GM18505 (cell line): ENCODE measurements around the gene CHCHD4.

Source experiments
- ATAC-seq: cut with Tn5 transposase; IDR thresholded peaks from one replicate; pipeline ENCODE4 v1.9.1; 2021; ENCODE audit not compliant: unreplicated experiment
- POLR2A ChIP-seq: IDR thresholded peaks from 4 replicates; pipeline ENCODE4 v1.6.1; 2011; ENCODE audit warnings: borderline replicate concordance; ENCODE audit not compliant: insufficient read depth, insufficient read length; ENCODE audit errors: extremely low read depth

CHCHD4 gene

DNA sequence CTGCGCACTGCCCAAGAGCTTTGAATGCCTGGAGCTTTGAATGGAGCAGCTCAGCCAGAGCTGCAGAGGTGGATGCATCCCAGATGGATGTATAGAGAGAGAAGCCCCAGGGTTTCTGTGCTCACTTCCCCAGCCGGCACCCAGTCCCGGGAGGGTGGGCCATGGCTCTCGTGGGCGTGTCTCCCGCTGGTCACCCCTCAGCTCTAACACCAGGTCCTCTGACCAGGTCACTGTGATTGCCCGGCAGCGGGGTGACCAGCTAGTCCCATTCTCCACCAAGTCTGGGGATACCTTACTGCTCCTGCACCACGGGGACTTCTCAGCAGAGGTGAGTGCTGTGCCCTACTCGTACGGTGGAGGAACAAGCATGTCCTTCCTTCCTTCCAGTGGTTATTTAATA lies 10.9 kb upstream of the CHCHD4 start:
- TF ChIP-seq POLR2A = no peak
- no peak for ATAC-seq

DNA sequence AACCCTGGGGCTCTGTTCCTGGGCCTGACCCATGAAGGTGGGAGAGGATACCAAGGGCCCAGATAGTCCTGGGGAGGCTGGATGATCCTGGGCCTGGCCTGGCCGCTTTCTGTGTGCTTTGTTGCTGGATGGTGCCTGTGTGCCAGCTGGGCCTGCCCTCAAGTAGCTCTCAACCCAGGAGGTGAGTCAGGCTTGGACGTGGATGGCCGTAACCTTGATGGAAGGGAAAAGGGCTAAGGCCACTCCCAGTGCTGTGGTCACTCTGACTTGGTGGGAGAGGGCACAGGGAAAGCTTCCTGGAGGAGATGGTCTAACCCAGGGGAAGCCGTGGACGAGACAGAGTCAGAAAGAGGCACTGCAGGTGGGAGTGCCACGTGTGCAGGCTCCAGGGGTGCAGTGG lies 9.6 kb upstream of the CHCHD4 start:
- TF ChIP-seq POLR2A = no peak
- ATAC-seq = no peak

DNA sequence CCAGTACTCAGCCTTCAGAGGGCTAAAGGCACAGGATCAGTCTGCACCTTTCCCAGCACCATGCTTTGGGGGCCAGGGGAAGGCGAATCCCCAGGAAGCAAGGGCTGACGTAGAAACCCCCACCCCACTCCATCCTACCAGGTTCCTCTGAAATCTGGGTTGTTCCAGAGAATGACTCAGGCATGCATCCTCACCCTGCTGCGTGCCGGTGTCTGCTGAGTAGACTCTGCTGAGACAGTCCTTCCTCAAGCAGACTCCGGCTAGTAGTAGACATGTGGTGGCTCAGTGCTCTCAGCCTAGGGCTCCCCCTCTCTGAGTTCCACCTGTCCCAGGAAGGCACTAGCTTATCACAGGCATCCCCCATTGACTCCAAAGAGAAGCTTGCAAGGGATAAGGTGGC lies 9.2 kb upstream of the CHCHD4 start:
- no peak for TF ChIP-seq POLR2A
- no peak for ATAC-seq

DNA sequence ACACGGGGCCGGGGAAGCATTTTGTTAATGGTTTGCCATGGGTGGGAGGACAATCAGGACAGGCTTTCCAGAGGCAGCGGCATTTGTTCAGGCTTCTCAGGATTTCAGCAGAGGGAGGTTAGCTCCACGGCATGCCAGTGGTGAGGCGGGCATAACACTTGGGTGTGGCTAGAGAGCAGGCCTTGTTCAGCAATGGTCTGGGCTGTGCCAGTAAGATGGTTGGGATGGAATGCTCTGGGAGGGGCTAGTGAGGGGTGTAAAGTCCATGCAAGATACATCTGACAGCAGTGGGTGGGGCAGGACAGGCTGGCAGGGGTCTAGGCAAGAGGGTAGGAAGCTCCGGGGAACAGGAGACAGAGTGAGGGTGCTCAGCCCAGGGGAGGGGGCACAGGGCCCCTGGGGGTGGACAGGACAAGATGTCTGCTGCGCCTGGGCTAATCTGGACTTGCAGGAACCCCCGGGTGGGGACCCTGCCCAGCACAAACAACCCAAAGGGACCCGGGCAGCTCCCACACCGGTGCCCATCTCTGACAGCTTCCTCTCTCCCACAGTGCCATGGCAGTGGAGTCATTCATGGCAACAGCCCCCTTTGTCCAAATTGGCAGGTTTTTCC lies 8.6 kb upstream of the CHCHD4 start:
- TF ChIP-seq POLR2A = no peak
- no peak for ATAC-seq

DNA sequence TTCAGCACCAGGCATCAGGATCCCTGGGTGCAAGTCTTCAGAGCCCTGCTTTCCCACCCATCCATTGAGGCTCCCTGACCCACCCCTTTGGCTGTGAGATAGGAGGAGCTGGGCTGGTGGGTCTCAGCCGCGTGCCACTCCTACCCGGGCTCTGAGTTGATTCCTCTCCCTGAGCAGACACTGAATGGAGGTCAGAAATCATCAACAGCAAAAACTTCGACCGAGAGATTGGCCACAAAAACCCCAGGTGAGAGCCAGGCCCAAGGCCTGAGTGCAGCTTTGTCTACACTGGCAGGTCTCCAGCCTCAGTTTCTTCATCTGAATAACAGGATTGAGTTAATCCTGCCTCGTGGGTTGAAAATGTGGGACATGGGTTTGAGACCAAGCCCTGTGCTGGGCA lies 8.0 kb upstream of the CHCHD4 start:
- no peak for ATAC-seq

DNA sequence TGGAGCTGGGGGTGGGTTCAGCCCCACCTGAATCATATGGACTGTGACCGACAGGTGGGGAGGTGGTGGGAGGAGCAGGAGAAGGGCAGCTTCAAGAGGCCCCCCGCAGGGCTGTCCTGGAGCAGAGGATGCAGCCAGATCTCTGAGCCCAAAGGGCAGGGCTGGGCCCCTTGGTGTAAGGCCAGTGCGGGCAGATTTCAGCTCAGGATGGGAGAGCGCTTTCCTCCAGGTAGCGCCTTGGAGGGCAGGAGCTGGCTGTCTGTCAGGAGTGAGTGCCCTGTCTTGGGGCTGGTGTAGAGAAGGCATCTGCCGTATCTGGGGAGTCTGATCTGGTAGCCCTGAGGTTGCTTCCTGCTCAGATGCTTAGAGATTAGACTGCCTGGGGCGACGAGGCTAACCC lies 7.5 kb upstream of the CHCHD4 start:
- TF ChIP-seq POLR2A = no peak

More for the DNA sequence above, 8.0 kb upstream of the CHCHD4 start:
- TF ChIP-seq POLR2A = no peak

DNA sequence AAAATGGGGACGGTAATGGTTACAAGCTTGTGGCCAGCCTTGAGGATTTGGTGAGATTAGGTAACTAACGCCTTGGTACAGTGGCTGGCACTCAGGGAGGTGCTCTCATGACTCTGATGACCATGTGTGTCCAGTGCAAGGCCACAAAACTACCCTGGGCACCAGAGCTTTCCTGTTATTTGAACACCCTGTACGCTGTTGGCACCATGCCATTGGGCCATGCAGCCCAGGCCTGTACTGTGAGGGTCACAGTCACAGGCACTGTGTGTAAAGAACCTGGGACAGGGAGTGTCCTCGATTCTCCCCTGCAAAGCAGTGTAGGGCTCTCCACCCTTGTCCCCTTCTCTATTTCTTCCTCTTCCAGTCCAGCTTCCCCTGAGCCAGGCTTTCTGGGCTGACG lies 6.5 kb upstream of the CHCHD4 start:
- no peak for ATAC-seq
- TF ChIP-seq POLR2A = no peak

More for the DNA sequence above, 7.5 kb upstream of the CHCHD4 start:
- ATAC-seq = no peak

DNA sequence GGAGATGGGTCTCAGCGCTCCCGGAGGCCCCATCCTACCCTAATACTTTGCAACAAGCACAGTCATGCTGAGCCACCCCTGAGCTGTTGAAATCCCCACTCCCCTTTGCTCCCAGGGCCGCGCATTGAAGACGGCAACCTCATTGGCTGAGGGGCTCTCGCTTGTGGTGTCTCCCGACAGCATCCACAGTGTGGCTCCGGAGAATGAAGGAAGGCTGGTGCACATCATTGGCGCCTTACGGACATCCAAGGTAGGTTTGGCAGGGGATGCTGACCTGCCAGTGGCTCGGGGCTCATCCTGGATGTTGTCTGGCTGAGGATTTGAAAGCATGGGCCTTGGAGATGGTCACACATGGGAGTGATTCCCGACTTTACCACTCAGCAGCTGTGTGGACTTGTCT lies 6.0 kb upstream of the CHCHD4 start:
- no peak for ATAC-seq
- TF ChIP-seq POLR2A = no peak

DNA sequence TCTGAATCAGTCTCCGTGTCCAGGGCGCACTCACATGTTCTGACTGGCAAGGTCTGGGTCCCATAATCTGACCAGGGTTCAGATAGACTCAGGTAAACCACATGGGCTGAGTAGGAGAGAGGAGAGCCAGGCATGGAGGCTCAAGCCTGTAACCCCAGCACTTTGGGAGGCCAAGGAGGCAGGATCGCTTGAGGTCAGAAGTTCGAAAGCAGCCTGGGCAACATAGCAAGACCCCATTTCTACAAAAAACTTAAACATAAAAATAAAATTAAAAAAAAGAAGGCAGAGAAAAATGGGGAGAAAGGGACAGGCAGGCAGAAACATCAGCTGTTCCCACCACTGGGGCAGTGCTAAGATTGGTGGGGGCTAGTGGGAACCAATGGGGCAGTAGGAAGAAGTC lies 5.6 kb upstream of the CHCHD4 start:
- no peak for TF ChIP-seq POLR2A
- ATAC-seq = no peak

DNA sequence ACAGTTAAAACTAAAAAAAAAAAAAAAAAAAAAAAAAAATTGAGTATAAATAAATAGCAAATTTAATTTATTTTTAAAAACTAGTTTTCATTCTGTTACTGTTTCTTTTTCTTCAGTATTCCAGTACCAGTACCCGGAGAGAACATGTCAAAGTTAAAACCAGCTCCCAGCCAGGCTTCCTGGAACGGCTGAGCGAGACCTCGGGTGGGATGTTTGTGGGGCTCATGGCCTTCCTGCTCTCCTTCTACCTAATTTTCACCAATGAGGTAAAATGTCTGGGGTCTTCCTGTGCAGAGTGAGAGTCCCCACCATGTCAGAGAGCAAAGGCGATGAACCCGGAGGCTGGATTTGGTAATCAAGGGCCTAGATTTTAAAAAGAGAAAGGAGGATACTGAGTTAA lies 4.6 kb upstream of the CHCHD4 start:
- TF ChIP-seq POLR2A = no peak
- no peak for ATAC-seq

DNA sequence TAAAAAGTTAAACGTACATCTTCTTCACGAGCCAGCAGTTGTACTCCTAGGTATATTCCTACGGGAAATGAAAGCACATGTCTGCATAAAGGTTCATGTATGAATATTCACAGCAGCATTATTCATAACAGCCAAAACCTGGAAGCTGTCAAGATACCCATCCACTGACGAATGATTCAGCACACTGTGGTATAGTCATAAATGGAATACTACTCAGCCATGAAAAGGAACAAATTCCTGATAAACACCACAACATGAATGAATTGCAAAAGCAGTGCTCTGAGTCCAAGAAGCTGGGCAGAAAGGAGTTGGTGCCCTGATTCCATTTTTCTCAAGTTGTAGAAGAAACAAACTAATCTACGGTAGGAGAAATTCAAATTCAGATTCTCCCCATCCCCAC lies 4.1 kb upstream of the CHCHD4 start:
- no peak for ATAC-seq

DNA sequence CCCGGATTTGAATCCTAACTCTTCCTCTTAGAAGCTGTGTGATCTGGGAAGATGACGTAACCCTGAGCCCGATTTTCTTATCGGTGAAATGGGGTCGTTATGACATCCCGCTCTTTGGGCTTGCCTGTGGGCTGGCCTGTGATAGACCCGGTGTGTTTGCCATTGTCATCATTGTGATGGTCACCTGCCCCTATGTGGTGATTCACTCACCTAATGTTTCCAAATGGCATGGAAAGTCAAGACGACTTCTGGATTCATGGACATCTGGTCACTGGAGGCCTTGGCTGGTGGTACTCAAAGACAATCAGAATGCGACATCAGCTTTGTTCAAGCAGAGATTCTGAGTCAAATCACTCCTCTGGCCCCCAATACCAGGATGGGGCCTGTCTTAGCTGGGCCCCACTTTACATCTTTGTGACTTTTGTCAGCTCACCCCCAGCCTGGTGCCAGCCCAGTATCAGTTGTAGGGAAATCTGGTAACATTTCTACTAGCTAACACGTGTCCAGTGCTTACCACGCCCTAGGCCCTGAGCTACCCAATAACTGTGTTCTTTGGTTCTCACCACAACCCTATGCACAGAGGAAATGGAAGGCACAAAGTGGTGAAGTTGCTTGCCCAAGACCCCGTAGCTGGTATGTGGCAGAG lies 3.0 kb upstream of the CHCHD4 start:
- TF ChIP-seq POLR2A = no peak
- no peak for ATAC-seq

More for the DNA sequence above, 4.1 kb upstream of the CHCHD4 start:
- no peak for TF ChIP-seq POLR2A

DNA sequence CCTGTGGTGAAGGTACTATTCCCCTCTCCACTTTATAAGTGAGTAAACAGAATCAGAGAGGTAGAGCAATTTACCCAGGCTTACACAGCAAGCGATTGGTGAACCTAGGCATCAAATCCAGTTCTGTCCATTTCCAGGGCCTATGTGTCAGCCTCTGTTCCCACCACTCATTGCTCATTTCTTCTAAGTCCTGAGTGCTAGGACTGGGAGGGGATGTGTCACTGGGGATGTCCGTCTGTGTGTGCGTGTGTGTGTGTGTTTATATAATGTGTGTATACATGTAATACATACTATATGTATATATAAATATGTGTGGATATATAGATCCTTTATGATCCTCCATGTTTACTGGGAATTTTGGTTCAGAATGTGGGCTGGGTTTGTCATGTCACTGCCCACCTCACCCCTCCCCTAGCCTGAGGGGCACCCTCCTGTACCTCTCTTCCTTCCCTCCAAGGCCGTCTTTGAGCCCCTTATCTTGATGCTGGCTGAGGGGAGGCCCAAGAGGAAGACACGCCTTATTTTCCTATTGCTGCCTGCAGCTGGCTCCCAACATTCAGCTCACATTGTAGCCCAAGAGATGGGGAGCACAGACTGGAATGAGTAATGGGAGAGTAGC lies 2.3 kb upstream of the CHCHD4 start:
- no peak for ATAC-seq
- no peak for TF ChIP-seq POLR2A

DNA sequence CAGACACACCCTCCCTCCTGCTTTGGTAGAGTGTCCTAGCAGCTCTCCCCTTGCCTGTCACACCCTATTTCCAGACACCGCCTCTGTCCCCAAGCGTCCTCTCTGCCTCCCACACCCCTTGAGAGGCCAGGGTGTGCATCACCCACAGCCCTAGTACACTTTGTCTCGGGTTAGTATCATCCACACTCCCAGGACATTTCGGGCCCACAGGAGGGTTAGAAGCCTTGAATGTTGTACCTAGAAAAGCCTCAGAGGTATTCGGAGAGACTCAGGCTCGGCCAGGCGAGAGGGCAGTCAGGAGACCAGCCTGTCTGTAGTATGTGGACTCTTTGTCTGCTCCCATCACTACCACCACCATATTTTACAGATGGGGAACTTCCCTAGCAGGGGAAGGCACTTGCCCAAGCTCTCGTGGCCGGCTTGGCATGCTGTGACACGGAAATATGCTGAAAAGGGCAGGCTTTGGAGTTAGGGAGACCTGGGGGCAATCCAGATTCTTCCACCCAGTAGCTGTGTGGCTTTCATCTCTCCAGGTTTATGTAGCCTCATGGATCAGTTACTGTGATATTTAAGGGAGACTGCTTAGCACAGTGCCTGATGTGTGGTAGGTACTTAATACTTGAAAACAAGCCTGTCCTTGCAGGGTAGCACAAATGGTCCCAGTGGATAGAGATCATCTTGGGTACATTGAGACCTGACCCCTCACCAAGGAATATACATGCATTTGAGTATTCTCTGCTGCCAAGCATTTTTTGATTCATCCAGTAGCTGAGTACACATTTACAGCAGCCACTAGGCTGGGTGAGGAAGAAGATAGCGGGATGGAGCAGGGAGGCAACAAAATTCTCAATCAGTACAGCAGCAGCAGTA lies 1.6 kb upstream of the CHCHD4 start:
- ATAC-seq = no peak
- no peak for TF ChIP-seq POLR2A
